T follicular helper cell (primary cell): Measurements from ENCODE around the gene GBF1.
A peak's percentile ranks its signal among the peaks of the same experiment; 100 is the strongest.
"Not testable (repeated sequence)": the region's sequence is repeated elsewhere in the genome, so short reads cannot be mapped to it uniquely, and the experiment has no call there.

Experiments
- DNase-seq: peaks from one replicate; pipeline ENCODE4 v3.0.0-alpha.2; 2020; ENCODE audit warnings: low read depth
- total RNA-seq, 2 experiments: gene quantifications; one replicate each; lab custom pipeline; 2026; lab: John Stamatoyannopoulos, UW

GBF1 gene
- 107 to 130 reads per million in 2 experiments for total RNA-seq

- peak; percentile 84 for DNase-seq
These were observed at the start of gene GBF1 for GRCh38 chr10:102245082-102245931. GBF1 (plus strand) TSS chr10:102245532; CDS start chr10:102258939, 13,407 bp downstream.

- no peak for DNase-seq
These were observed 48.4 kb upstream of the GBF1 start for GRCh38 chr10:102196893-102197292.

GRCh38 chr10:102198027-102198426 lies 47.3 kb upstream of the GBF1 start:
- no peak for DNase-seq

GRCh38 chr10:102200751-102201640 lies 44.3 kb upstream of the GBF1 start:
- DNase-seq, result no peak

GRCh38 chr10:102202386-102202785 lies 42.9 kb upstream of the GBF1 start:
- DNase-seq, result no peak

GRCh38 chr10:102208311-102209035 lies 36.9 kb upstream of the GBF1 start:
- DNase-seq, result no peak

GRCh38 chr10:102211615-102212299 lies 33.6 kb upstream of the GBF1 start:
- DNase-seq, result no peak

GRCh38 chr10:102213599-102213998 lies 31.7 kb upstream of the GBF1 start:
- not testable (repeated sequence) for DNase-seq

GRCh38 chr10:102219370-102219769 lies 26.0 kb upstream of the GBF1 start:
- DNase-seq, result no peak

GRCh38 chr10:102220612-102221011 lies 24.7 kb upstream of the GBF1 start:
- no peak for DNase-seq

GRCh38 chr10:102222797-102223196 lies 22.5 kb upstream of the GBF1 start:
- no peak for DNase-seq

- peak; percentile 77 for DNase-seq
These were observed 19.4 kb upstream of the GBF1 start, which contains the start of gene ELOVL3 for GRCh38 chr10:102225646-102226541. ELOVL3 (plus strand) TSS chr10:102226299; CDS start chr10:102226549, 250 bp downstream.

- no peak for DNase-seq
These were observed 18.8 kb upstream of the GBF1 start for GRCh38 chr10:102226542-102226870.

GRCh38 chr10:102227050-102227449 lies 18.3 kb upstream of the GBF1 start:
- DNase-seq, result no peak

GRCh38 chr10:102229810-102230263 lies 15.5 kb upstream of the GBF1 start:
- DNase-seq, result peak; percentile 80

- no peak for DNase-seq
These were observed 15.0 kb upstream of the GBF1 start for GRCh38 chr10:102230264-102230860.

GRCh38 chr10:102230861-102231356 lies 14.4 kb upstream of the GBF1 start:
- no peak for DNase-seq

- DNase-seq, result peak; percentile 64
These were observed 13.7 kb upstream of the GBF1 start for GRCh38 chr10:102231357-102232318.
